ENCODE results near the gene PDGFRB. TPM values are rescaled to one million over a fixed set of nuclear protein-coding genes. Genes with fewer than 3 reads are reported as not detected.
A peak's percentile ranks its signal among the peaks of the same experiment; 100 is the strongest.

The PDGFRB gene
- total and polyA plus RNA-seq, 2 of the 8 experiments (the other 6 are each of a cell fraction or from before 2014, with no cell fraction given), result 4.2 to 13.7 TPM

DNA sequence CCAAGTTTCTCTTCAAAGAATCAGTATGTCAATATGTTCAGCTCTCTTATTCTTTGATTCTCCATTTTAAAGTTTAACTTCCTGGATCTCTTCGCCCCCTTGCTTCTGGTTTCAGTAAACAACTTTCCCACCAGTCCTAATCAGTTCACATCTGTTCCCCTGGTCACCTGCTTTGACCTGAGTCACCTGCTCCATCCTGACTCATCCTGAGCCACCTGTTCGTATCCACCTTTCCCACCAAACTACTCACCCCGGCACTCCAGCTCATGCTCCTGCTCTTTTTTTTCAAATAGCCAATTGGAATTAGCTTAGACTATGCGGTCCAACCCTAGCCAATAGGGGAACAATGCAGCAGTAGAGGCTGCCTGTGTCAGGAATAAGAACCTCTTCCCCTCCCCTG lies 45.7 kb downstream of the PDGFRB start:
- Histone ChIP-seq H3K23ac (ENCODE audit: insufficient read length) (no peak overlapping the region), H4K8ac (ENCODE audit: extremely low read depth, insufficient read depth, low read length) (no peak overlapping the region), H3K4me2 (ENCODE audit: insufficient read depth in 1 of 2, low read depth in 2 of 2, low read length in 2 of 2) (no peak overlapping the region), H4K5ac (ENCODE audit: insufficient read length, low read depth, low read length) (no peak overlapping the region), H3K18ac (ENCODE audit: extremely low read depth, low read length) (no peak overlapping the region), H3K79me1 (ENCODE audit: low read depth, low read length) (no peaks in the 10 kb centered on the region), H3K9me3 (ENCODE audit: insufficient read depth in 2 of 2, low read depth in 1 of 2, low read length in 1 of 2) (no peaks in the 10 kb centered on the region), H2AK5ac (ENCODE audit: low read depth, low read length) (no peak overlapping the region), H4K20me1 (replicated peaks in 1 of 2; ENCODE audit: control insufficient read depth in 1 of 2, insufficient read depth in 2 of 2, low read length in 2 of 2) (no peaks in the 10 kb centered on the region), H3K23me2 (ENCODE audit: low read depth, low read length) (no peaks in the 10 kb centered on the region), H3K4ac (replicated peaks; ENCODE audit: insufficient read length, low read depth, low read length) (no peak overlapping the region), H2BK20ac (ENCODE audit: low read length) (no peak overlapping the region), H2BK120ac (replicated peaks; ENCODE audit: low read depth, low read length) (no peak overlapping the region), H2BK15ac (ENCODE audit: low read length) (no peak overlapping the region), H3K14ac (ENCODE audit: insufficient read length) (no peak overlapping the region), H3K27ac (ENCODE audit: low read depth, low read length) (no peak overlapping the region), H2AFZ (ENCODE audit: low read length) (no peak overlapping the region), H3K4me3 (ENCODE audit: extremely low read depth in 1 of 4, insufficient read depth in 2 of 4, low read depth in 3 of 4, low read length in 4 of 4) (no peak overlapping the region), H3K9ac (replicated peaks in 1 of 4; ENCODE audit: extremely low read depth in 1 of 4, low read depth in 3 of 4, low read length in 3 of 4) (no peak overlapping the region), H2BK12ac (ENCODE audit: low read depth, low read length) (no peak overlapping the region), H3K36me3 (ENCODE audit: control insufficient read depth in 2 of 4, insufficient read depth in 4 of 4, low read length in 3 of 4) (no peaks in the 10 kb centered on the region), H3K79me2 (ENCODE audit: control insufficient read depth in 1 of 2, insufficient read depth in 2 of 2, low read length in 2 of 2) (no peaks in the 10 kb centered on the region), H3K27me3 (replicated peaks in 1 of 4; ENCODE audit: control insufficient read depth in 3 of 4, extremely low read depth in 1 of 4, insufficient read depth in 3 of 4, low read length in 3 of 4) (no peaks in the 10 kb centered on the region), H3K56ac (replicated peaks; ENCODE audit: insufficient read length, low read depth, low read length) (no peak overlapping the region), H4K91ac (replicated peaks; ENCODE audit: insufficient read length, low read length) (no peak overlapping the region), H3K4me1 (replicated peaks in 1 of 4; ENCODE audit: control insufficient read depth in 3 of 4, insufficient read depth in 4 of 4, low read length in 3 of 4) (peaks cover 0 to 10% (median 2%) of the 10 kb centered on the region in 4 experiments; a peak in 3 of 7 replicates), H2BK5ac (ENCODE audit: low read depth, low read length) (no peak overlapping the region)
- WGBS, 2 experiments (ENCODE audit: extremely low coverage in 1 of 2, insufficient coverage in 1 of 2, insufficient read length in 1 of 2, insufficient replicate concordance in 2 of 2, low coverage in 1 of 2, low lambda C conversion rate in 2 of 2, missing lambda C conversion rate in 1 of 2), result 73% methylated on average over 4 of the region's 4 CpGs; no CpG with 5 or more reads in 1 of the 2 experiments
- TF ChIP-seq, protein P1, sequence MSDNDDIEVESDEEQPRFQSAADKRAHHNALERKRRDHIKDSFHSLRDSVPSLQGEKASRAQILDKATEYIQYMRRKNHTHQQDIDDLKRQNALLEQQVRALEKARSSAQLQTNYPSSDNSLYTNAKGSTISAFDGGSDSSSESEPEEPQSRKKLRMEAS (IDR thresholded peaks at IDR 0.05), result peak; percentile 23; the same call in 1 of the 2 replicates
- TF ChIP-seq SAP30 (IDR thresholded peaks at IDR 0.05; ENCODE audit: insufficient read depth, insufficient replicate concordance, low read length), result no peak
- TF ChIP-seq SP1 (IDR thresholded peaks at IDR 0.05; ENCODE audit: low read depth, low read length), result no peak
- TF ChIP-seq, protein P2, sequence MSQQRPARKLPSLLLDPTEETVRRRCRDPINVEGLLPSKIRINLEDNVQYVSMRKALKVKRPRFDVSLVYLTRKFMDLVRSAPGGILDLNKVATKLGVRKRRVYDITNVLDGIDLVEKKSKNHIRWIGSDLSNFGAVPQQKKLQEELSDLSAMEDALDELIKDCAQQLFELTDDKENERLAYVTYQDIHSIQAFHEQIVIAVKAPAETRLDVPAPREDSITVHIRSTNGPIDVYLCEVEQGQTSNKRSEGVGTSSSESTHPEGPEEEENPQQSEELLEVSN (IDR thresholded peaks at IDR 0.05), result peak; percentile 70
- no peak for TF ChIP-seq TAF1 (IDR thresholded peaks at IDR 0.05; ENCODE audit: low read depth, low read length)
- POLR2A ChIA-PET (ENCODE audit: partially characterized antibody), result no interaction called here
- FAIRE-seq (no peak), DNase-seq (ENCODE audit: low read depth in 1 of 2, low spot score in 2 of 2) (no peak)
- CTCF ChIA-PET (ENCODE audit: partially characterized antibody), result interaction anchor here (0.6 to 4.6 kb wide), 14 partner anchors 8 to 354 kb away, joined by 3 to 28 read pairs (median 5); no protein-coding TSS in a partner anchor

Measured in H1 (cell line).